Measurements from ENCODE around the gene ATP2A3.

- TF ChIP-seq CTCF (IDR thresholded peaks at IDR 0.05) (no peak), EZH2 (IDR thresholded peaks at IDR 0.05; ENCODE audit: borderline replicate concordance, insufficient read depth, low read depth, low read length, poor library complexity, severe bottlenecking) (no peak)
These were observed 43.2 kb downstream of the ATP2A3 start for GRCh38 chr17:3921006-3921405.
